ENCODE data around the gene TXNRD2.

- no peak for TF ChIP-seq HCFC1 (IDR thresholded peaks at IDR 0.05; ENCODE audit: low read length)
- TF ChIP-seq, protein P1, sequence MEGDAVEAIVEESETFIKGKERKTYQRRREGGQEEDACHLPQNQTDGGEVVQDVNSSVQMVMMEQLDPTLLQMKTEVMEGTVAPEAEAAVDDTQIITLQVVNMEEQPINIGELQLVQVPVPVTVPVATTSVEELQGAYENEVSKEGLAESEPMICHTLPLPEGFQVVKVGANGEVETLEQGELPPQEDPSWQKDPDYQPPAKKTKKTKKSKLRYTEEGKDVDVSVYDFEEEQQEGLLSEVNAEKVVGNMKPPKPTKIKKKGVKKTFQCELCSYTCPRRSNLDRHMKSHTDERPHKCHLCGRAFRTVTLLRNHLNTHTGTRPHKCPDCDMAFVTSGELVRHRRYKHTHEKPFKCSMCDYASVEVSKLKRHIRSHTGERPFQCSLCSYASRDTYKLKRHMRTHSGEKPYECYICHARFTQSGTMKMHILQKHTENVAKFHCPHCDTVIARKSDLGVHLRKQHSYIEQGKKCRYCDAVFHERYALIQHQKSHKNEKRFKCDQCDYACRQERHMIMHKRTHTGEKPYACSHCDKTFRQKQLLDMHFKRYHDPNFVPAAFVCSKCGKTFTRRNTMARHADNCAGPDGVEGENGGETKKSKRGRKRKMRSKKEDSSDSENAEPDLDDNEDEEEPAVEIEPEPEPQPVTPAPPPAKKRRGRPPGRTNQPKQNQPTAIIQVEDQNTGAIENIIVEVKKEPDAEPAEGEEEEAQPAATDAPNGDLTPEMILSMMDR (IDR thresholded peaks at IDR 0.05 in 2 of 3, conservative IDR thresholded peaks at IDR 0.05 in 1 of 3; ENCODE audit: control insufficient read depth in 2 of 3, extremely low read depth in 1 of 3, insufficient read depth in 1 of 3, low read depth in 3 of 3, low read length in 3 of 3) = no peak
- TF ChIP-seq MYC (IDR thresholded peaks at IDR 0.05; ENCODE audit: insufficient read depth, insufficient read length, insufficient replicate concordance, low read length, severe bottlenecking) = no peak
- TF ChIP-seq STAT3 (IDR thresholded peaks at IDR 0.05; ENCODE audit: low read depth, low read length) = no peak
- TF ChIP-seq KAT2A (conservative IDR thresholded peaks at IDR 0.05; ENCODE audit: control insufficient read depth, low read depth, low read length) = no peak
- no peak for TF ChIP-seq CHD1 (IDR thresholded peaks at IDR 0.05; ENCODE audit: low read depth, low read length)
- no peak for TF ChIP-seq FOXM1 (IDR thresholded peaks at IDR 0.05; ENCODE audit: low read depth, low read length)
- TF ChIP-seq NBN (IDR thresholded peaks at IDR 0.05) = no peak
Observed at GRCh38 chr22:19840059-19840458, 101.6 kb downstream of the TXNRD2 start.
